ENCODE measurements around the gene AJM1.

Gene AJM1

DNA sequence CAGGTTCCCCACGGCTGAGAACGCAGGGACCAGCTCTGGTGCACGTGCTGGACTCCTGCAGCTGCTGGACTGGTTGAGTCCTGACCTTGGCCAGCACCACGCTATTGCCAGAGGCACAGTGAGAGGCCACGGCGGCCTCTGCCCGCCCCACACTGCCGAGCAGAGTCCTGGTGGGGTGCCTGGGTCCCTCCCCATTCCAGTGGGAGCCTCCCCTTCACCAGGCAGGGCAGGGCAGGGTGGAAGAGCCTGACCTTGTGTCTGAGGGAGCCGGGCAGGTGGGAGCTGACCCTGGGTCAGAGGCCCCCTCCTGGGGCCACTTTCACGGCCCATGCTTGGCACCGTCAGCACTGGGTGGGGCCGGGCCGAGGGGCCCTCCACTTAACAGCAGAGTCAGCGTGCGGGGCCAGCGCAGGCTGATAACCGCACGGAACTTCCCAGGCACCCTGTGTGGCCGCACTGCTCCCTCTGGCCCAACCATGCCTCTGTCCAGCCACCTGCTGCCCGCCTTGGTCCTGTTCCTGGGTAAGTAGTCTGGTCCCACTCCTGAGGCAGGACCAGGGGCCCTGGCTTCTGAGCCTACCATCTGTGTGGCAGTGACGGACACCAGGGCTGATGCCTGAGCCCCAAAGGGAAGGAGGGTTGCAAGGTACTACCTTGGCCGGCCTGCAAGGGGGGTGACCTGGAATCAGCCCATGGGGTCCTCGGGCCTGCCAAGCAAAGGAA lies 9.8 kb downstream of the AJM1 start, which contains the start of gene MAMDC4:
Gene MAMDC4 (plus strand): TSS at position 406 of the 723 bp plus-strand sequence. CDS start 71 bp downstream, at position 477.
- no peaks in the 10 kb centered on the region for H3K9me3 ChIP-seq (ENCODE audit: insufficient read depth, low read length)
- peaks cover 11% of the 10 kb centered on the region; the same call in 1 of the 2 replicates for H3K4me1 ChIP-seq (ENCODE audit: low read length)
- H3K79me2 ChIP-seq (ENCODE audit: low read length): no peaks in the 10 kb centered on the region
- H4K20me1 ChIP-seq (ENCODE audit: insufficient read depth, low read length): peaks cover 14% of the 10 kb centered on the region
- H3K4me3 ChIP-seq (ENCODE audit: low read length): no peak within 1 kb of the TSS
- H3K9ac ChIP-seq (ENCODE audit: low read length): no peak within 1 kb of the TSS
- H3K36me3 ChIP-seq (replicated peaks; ENCODE audit: low read depth, low read length): no peaks in the 10 kb centered on the region
- H3K27me3 ChIP-seq (ENCODE audit: low read depth, low read length): no peaks in the 10 kb centered on the region
- no peak within 1 kb of the TSS for H3K4me2 ChIP-seq (ENCODE audit: low read length)
- no peak for TF ChIP-seq EZH2phosphoT487 (IDR thresholded peaks at IDR 0.05; ENCODE audit: low read depth)
- TF ChIP-seq CTCF (IDR thresholded peaks at IDR 0.05; ENCODE audit: low read depth, low read length): no peak
- no peak within 1 kb of the TSS for H3K27ac ChIP-seq (ENCODE audit: low read length)
- no peak within 1 kb of the TSS for H2AFZ ChIP-seq (ENCODE audit: low read depth, low read length)

- TF ChIP-seq CTCF (IDR thresholded peaks at IDR 0.05; ENCODE audit: low read depth, low read length) (no peak), EZH2phosphoT487 (IDR thresholded peaks at IDR 0.05; ENCODE audit: low read depth) (no peak)
- Histone ChIP-seq H3K36me3 (replicated peaks; ENCODE audit: low read depth, low read length) (no peaks in the 10 kb centered on the region), H3K27ac (ENCODE audit: low read length) (no peak overlapping the region), H2AFZ (ENCODE audit: low read depth, low read length) (no peak overlapping the region), H3K79me2 (ENCODE audit: low read length) (no peaks in the 10 kb centered on the region), H3K9me3 (ENCODE audit: insufficient read depth, low read length) (no peaks in the 10 kb centered on the region), H3K9ac (ENCODE audit: low read length) (no peak overlapping the region), H3K4me2 (ENCODE audit: low read length) (no peak overlapping the region), H3K4me1 (ENCODE audit: low read length) (peaks cover 7% of the 10 kb centered on the region; the same call in 1 of the 2 replicates), H3K27me3 (ENCODE audit: low read depth, low read length) (no peaks in the 10 kb centered on the region), H3K4me3 (ENCODE audit: low read length) (no peak overlapping the region), H4K20me1 (ENCODE audit: insufficient read depth, low read length) (peaks cover 14% of the 10 kb centered on the region)
Observed at GRCh38 chr9:136852664-136853595, 10.7 kb downstream of the AJM1 start.

- H2AFZ ChIP-seq (ENCODE audit: low read depth, low read length): no peak overlapping the region
- no peaks in the 10 kb centered on the region for H3K27me3 ChIP-seq (ENCODE audit: low read depth, low read length)
- H3K9me3 ChIP-seq (ENCODE audit: insufficient read depth, low read length): no peaks in the 10 kb centered on the region
- H3K4me2 ChIP-seq (ENCODE audit: low read length): no peak overlapping the region
- H3K79me2 ChIP-seq (ENCODE audit: low read length): no peaks in the 10 kb centered on the region
- H3K4me1 ChIP-seq (ENCODE audit: low read length): peaks cover 6% of the 10 kb centered on the region; the same call in 1 of the 2 replicates
- H3K4me3 ChIP-seq (ENCODE audit: low read length): no peak overlapping the region
- no peak overlapping the region for H3K27ac ChIP-seq (ENCODE audit: low read length)
- H3K9ac ChIP-seq (ENCODE audit: low read length): no peak overlapping the region
- peaks cover 14% of the 10 kb centered on the region for H4K20me1 ChIP-seq (ENCODE audit: insufficient read depth, low read length)
- H3K36me3 ChIP-seq (replicated peaks; ENCODE audit: low read depth, low read length): no peaks in the 10 kb centered on the region
- TF ChIP-seq EZH2phosphoT487 (IDR thresholded peaks at IDR 0.05; ENCODE audit: low read depth) (no peak), CTCF (IDR thresholded peaks at IDR 0.05; ENCODE audit: low read depth, low read length) (no peak)
Observed at GRCh38 chr9:136853596-136854112, 11.4 kb downstream of the AJM1 start.

Data from OCI-LY3 (cell line).